ENCODE results near the gene MORN4.

Gene MORN4

DNA sequence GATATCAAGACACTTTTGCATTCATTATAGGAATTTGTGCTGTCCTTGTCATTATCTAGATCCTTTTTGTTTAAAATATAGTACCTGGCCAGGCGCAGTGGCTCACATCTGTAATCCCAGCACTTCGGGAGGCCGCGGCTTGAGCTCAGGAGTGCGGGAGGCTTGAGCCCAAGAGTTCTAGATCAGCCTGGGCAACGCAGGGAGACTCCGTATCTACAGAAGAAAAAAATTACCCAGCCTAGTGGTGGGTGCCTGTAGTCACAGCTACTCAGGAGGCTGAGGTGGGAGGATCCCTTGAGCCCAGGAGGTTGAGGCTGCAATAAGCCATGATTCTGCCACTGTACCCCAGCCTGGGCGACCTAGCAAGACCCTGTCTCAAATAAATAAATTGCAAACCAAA, 621 bp upstream of the MORN4 start (continued):
- TF ChIP-seq CTCF (tag by site-specific recombination; IDR thresholded peaks at IDR 0.05) (0 out of 2 replicates have a peak, but pooled peaks have one; percentile 14), ZBTB6 (tag by site-specific recombination; IDR thresholded peaks at IDR 0.05) (peak; percentile 74; the same call in 1 of the 2 replicates), ZNF629 (tag by site-specific recombination; IDR thresholded peaks at IDR 0.05) (no peak), ZNF792 (tag by site-specific recombination; IDR thresholded peaks at IDR 0.05) (no peak), OSR2 (tag by site-specific recombination; IDR thresholded peaks at IDR 0.05) (no peak), ZNF366 (tag by site-specific recombination; conservative IDR thresholded peaks at IDR 0.05) (no peak), KLF16 (tag by site-specific recombination; IDR thresholded peaks at IDR 0.05) (no peak), ZNF239 (tag by site-specific recombination; IDR thresholded peaks at IDR 0.05) (no peak), SP3 (tag by site-specific recombination; IDR thresholded peaks at IDR 0.05) (no peak), ZNF302 (tag by site-specific recombination; IDR thresholded peaks at IDR 0.05; ENCODE audit: low read depth) (no peak), ZNF391 (tag by site-specific recombination; IDR thresholded peaks at IDR 0.05; ENCODE audit: borderline replicate concordance, low read depth) (no peak)
- TF ChIP-seq, protein P1, sequence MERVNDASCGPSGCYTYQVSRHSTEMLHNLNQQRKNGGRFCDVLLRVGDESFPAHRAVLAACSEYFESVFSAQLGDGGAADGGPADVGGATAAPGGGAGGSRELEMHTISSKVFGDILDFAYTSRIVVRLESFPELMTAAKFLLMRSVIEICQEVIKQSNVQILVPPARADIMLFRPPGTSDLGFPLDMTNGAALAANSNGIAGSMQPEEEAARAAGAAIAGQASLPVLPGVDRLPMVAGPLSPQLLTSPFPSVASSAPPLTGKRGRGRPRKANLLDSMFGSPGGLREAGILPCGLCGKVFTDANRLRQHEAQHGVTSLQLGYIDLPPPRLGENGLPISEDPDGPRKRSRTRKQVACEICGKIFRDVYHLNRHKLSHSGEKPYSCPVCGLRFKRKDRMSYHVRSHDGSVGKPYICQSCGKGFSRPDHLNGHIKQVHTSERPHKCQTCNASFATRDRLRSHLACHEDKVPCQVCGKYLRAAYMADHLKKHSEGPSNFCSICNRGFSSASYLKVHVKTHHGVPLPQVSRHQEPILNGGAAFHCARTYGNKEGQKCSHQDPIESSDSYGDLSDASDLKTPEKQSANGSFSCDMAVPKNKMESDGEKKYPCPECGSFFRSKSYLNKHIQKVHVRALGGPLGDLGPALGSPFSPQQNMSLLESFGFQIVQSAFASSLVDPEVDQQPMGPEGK (tag by site-specific recombination; IDR thresholded peaks at IDR 0.05) = no peak
- TF ChIP-seq, protein P2, sequence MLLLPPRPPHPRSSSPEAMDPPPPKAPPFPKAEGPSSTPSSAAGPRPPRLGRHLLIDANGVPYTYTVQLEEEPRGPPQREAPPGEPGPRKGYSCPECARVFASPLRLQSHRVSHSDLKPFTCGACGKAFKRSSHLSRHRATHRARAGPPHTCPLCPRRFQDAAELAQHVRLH (tag by site-specific recombination; IDR thresholded peaks at IDR 0.05) = 0 out of 2 replicates have a peak, but pooled peaks have one; percentile 55

GRCh38 chr10:97631098-97631497, 2.2 kb downstream of the MORN4 start:
- Histone ChIP-seq H3K4me3 (ENCODE audit: low read depth, low read length) (no peak overlapping the region), H3K36me3 (ENCODE audit: control insufficient read depth in 2 of 2, insufficient read depth in 1 of 2, low read length in 2 of 2) (no peaks in the 10 kb centered on the region), H3K9me3 (ENCODE audit: control insufficient read depth, insufficient read depth, low read depth, low read length) (no peaks in the 10 kb centered on the region), H3K4me1 (ENCODE audit: control insufficient read depth, insufficient read depth, low read length) (no peaks in the 10 kb centered on the region), H3K27ac (ENCODE audit: extremely low read depth, low read depth, low read length) (no peak overlapping the region)
- ChIA-PET CTCF (interaction anchor here (0.7 kb wide), 1 partner anchor 1401 kb away, joined by 3 read pairs; no protein-coding TSS in a partner anchor), POLR2A (no interaction called here)
- TF ChIP-seq, protein P1 (tag by site-specific recombination; IDR thresholded peaks at IDR 0.05) = no peak
- TF ChIP-seq ZBTB20 (tag by site-specific recombination; IDR thresholded peaks at IDR 0.05) (no peak), ZNF48 (tag by site-specific recombination; IDR thresholded peaks at IDR 0.05) (no peak), ZBTB1 (tag by site-specific recombination; IDR thresholded peaks at IDR 0.05) (no peak), SCRT2 (tag by site-specific recombination; IDR thresholded peaks at IDR 0.05) (no peak), AEBP2 (tag by site-specific recombination; IDR thresholded peaks at IDR 0.05; ENCODE audit: borderline replicate concordance) (no peak), ZBTB17 (tag by site-specific recombination; IDR thresholded peaks at IDR 0.05) (no peak), ZNF341 (tag by site-specific recombination; IDR thresholded peaks at IDR 0.05; ENCODE audit: low read depth) (no peak), TSHZ1 (tag by site-specific recombination; IDR thresholded peaks at IDR 0.05; ENCODE audit: borderline replicate concordance) (no peak), MYNN (tag by site-specific recombination; IDR thresholded peaks at IDR 0.05; ENCODE audit: borderline replicate concordance) (no peak), ZNF423 (tag by site-specific recombination; IDR thresholded peaks at IDR 0.05) (no peak)
